B cell (primary cell): ENCODE measurements around the gene MTHFS. TPM values are rescaled to one million over a fixed set of nuclear protein-coding genes. Genes with fewer than 3 reads are reported as not detected.

Source experiments
- ATAC-seq: fragments of 200-7000 bp; cut with Tn5 transposase; one replicate; pipeline ENCODE4 v1.10.0; 2021; ENCODE audit warnings: low read depth, mild to moderate bottlenecking, moderate number of reproducible peaks, moderate library complexity
- CTCF ChIA-PET: fragments of 350-600 bp; sonication (Branson Sonifier 250); formaldehyde crosslinking; loops from one replicate; lab custom pipeline; 2021; ENCODE audit warnings: antibody characterized with exemption, inconsistent platforms; lab: Charles Lee
- POLR2A ChIA-PET: fragments of 350-600 bp; sonication (Branson Sonifier 250); formaldehyde crosslinking; loops from one replicate; lab custom pipeline; 2021; ENCODE audit warnings: antibody characterized with exemption; lab: Charles Lee
- DNase-seq: peaks from one replicate; pipeline ENCODE4 v3.0.0; 2013
- H2AFZ ChIP-seq: 2 replicates; pipeline ENCODE4 v1.6.1; 2012; ENCODE audit warnings: mild to moderate bottlenecking, low read depth, low read length; ENCODE audit not compliant: insufficient read depth, poor library complexity, severe bottlenecking
- H3K27ac ChIP-seq, 2 donors: 1 replicate in 1 of 2; 2 replicates in 1 of 2; pipeline ENCODE4 v1.5.1; 2012 to 2013; ENCODE audit warnings: low read length in 2 of 2, mild to moderate bottlenecking in 2 of 2, moderate library complexity in 1 of 2
- H3K27me3 ChIP-seq, 4 experiments: fragments of 200-600 bp in 1 of 4; sonication (generic) in 1 of 4; replicated peaks in 1 of 4; 1 replicate in 2 of 4; 2 replicates in 2 of 4; pipeline versions ENCODE4 v1.6.1 to v1.7.0; 2013 to 2016; ENCODE audit warnings: low read length in 3 of 4, mild to moderate bottlenecking in 2 of 4, mixed read lengths in 1 of 4, moderate library complexity in 1 of 4; ENCODE audit not compliant: insufficient read depth in 4 of 4, control insufficient read depth in 3 of 4; ENCODE audit errors: control extremely low read depth in 1 of 4
- H3K36me3 ChIP-seq, 2 experiments: replicated peaks in 1 of 2; 1 replicate in 1 of 2; 2 replicates in 1 of 2; pipeline versions ENCODE4 v1.6.1 to v1.7.1; 2013; ENCODE audit warnings: low read length in 1 of 2; ENCODE audit not compliant: insufficient read depth in 2 of 2, control insufficient read depth in 1 of 2; ENCODE audit errors: control extremely low read depth in 1 of 2, extremely low read depth in 1 of 2
- H3K4me1 ChIP-seq, 2 donors: fragments of 200-600 bp in 1 of 2; sonication (generic) in 1 of 2; 1 replicate in 1 of 2; 2 replicates in 1 of 2; pipeline versions ENCODE4 v1.5.1 to v1.6.1; 2013 to 2017; ENCODE audit warnings: low read length in 2 of 2; ENCODE audit not compliant: control insufficient read depth in 2 of 2, insufficient read depth in 2 of 2
- H3K4me2 ChIP-seq: replicated peaks from 2 replicates; pipeline ENCODE3; 2012; ENCODE audit warnings: mild to moderate bottlenecking, low read depth, low read length; ENCODE audit not compliant: poor library complexity, severe bottlenecking
- H3K4me3 ChIP-seq, 5 experiments: fragments of 200-600 bp in 1 of 5; sonication (generic) in 1 of 5; 1 replicate in 3 of 5; 2 replicates in 2 of 5; pipeline versions ENCODE4 v1.5.1 to v1.7.0; 2011 to 2016; ENCODE audit warnings: low read length in 4 of 5, mild to moderate bottlenecking in 4 of 5, low read depth in 2 of 5, control low read depth in 1 of 5, moderate library complexity in 1 of 5; ENCODE audit not compliant: insufficient read depth in 1 of 5; ENCODE audit errors: control extremely low read depth in 1 of 5, extremely low read depth in 1 of 5
- H3K79me2 ChIP-seq: fragments of 200-600 bp; sonication (generic); one replicate; pipeline ENCODE4 v1.6.0; 2016; ENCODE audit warnings: low read length; ENCODE audit not compliant: control insufficient read depth, insufficient read depth
- H3K9ac ChIP-seq: fragments of 200-600 bp; sonication (generic); 2 replicates; pipeline ENCODE4 v1.6.1; 2017; ENCODE audit warnings: mild to moderate bottlenecking, low read length, moderate library complexity
- H3K9me3 ChIP-seq, 3 donors: one replicate each; pipeline versions ENCODE4 v1.6.1 to v1.7.1; 2013; ENCODE audit warnings: low read length in 2 of 3; ENCODE audit not compliant: control insufficient read depth in 2 of 3, insufficient read depth in 1 of 3; ENCODE audit errors: control extremely low read depth in 1 of 3
- H4K20me1 ChIP-seq: 2 replicates; pipeline ENCODE4 v1.6.0; 2012; ENCODE audit warnings: mild to moderate bottlenecking, low read length; ENCODE audit not compliant: insufficient read depth, control insufficient read depth, poor library complexity, severe bottlenecking
- H3K27ac Mint-ChIP-seq: one replicate; pipeline ENCODE4 v1.8.0; 2021; ENCODE audit warnings: mixed read lengths
- H3K27me3 Mint-ChIP-seq: one replicate; pipeline ENCODE4 v1.8.0; 2021; ENCODE audit warnings: mixed read lengths
- H3K4me1 Mint-ChIP-seq: one replicate; pipeline ENCODE4 v1.8.0; 2021; ENCODE audit warnings: mixed read lengths
- H3K4me3 Mint-ChIP-seq: one replicate; pipeline ENCODE4 v1.8.0; 2021; ENCODE audit warnings: mixed read lengths
- H3K9me3 Mint-ChIP-seq: one replicate; pipeline ENCODE4 v1.8.0; 2022; ENCODE audit warnings: mixed read lengths; ENCODE audit not compliant: insufficient read depth
- CTCF ChIP-seq: fragments of 200-600 bp; IDR thresholded peaks from one replicate; pipeline ENCODE4 v1.8.0; 2022; ENCODE audit warnings: antibody characterized with exemption, mild to moderate bottlenecking
- EZH2 ChIP-seq: IDR thresholded peaks from 2 replicates; pipeline ENCODE4 v1.6.1; 2012; ENCODE audit warnings: borderline replicate concordance, low read depth, mild to moderate bottlenecking, moderate library complexity, low read length; ENCODE audit not compliant: insufficient read depth, poor library complexity, severe bottlenecking
- WGBS: methylation state at CpG from one replicate; pipeline ENCODE4 v1.1.5; 2013; ENCODE audit warnings: missing lambda C conversion rate; ENCODE audit not compliant: insufficient coverage; 5-methylcytosine and 5-hydroxymethylcytosine counted together
- intact Hi-C: fragments of 100-400 bp; cut with micrococcal nuclease; formaldehyde crosslinking; loops from one replicate; pipeline ENCODE4 v1.10.0; 2022
- polyA plus RNA-seq: library from polyadenylated mRNA; depleted of rRNA; stranded (reverse); fragments of >200 nt; gene quantifications from 2 replicates; pipeline ENCODE4 v1.2.3, GENCODE V29; 2012
- total RNA-seq, 2 donors: library from RNA; stranded (reverse); fragments of 120-200 nt in 1 of 2; gene quantifications; 1 replicate in 1 of 2; 2 replicates in 1 of 2; pipeline versions ENCODE4 v1.2.3 to v1.2.4, GENCODE V29; 2013 to 2022

The MTHFS gene
- total and polyA plus RNA-seq, 2 donors (not counting 1 experiment from before 2014, with no cell fraction given), result 20.1 to 20.9 TPM

- POLR2A ChIA-PET, result no interaction called here
- Histone ChIP-seq H3K79me2 (peaks cover 21% of the 10 kb centered on the region), H3K36me3 (peaks cover 20 to 46% of the 10 kb centered on the region in 2 experiments), H3K27me3 (no peaks in the 10 kb centered on the region), H3K4me3 (no peak overlapping the region), H3K9ac (no peak overlapping the region), H3K4me2 (no peak overlapping the region), H3K9me3 (peaks cover 18 to 59% (median 57%) of the 10 kb centered on the region in 3 donors), H3K27ac (no peak overlapping the region), H3K4me1 (no peaks in the 10 kb centered on the region), H2AFZ (no peak overlapping the region), H4K20me1 (no peaks in the 10 kb centered on the region)
- no peak for TF ChIP-seq EZH2
- no peak for TF ChIP-seq CTCF
- Mint-ChIP-seq H3K4me1 (no peaks in the 10 kb centered on the region), H3K27me3 (no peaks in the 10 kb centered on the region), H3K4me3 (no peak overlapping the region), H3K9me3 (peaks cover 26% of the 10 kb centered on the region), H3K27ac (no peak overlapping the region)
- DNase-seq (no peak), ATAC-seq (no peak)
- intact Hi-C loops, result no loop called here
- CTCF ChIA-PET, result interaction anchor here (1.0 kb wide), 1 partner anchor 24 kb away, joined by 3 read pairs; no protein-coding TSS in a partner anchor
- WGBS, result 98% methylated on average over 5 of the region's 7 CpGs
Observed at GRCh38 chr15:79878078-79878705, 18.6 kb downstream of the MTHFS start.

GRCh38 chr15:79875213-79875612 lies 21.6 kb downstream of the MTHFS start:
- no peak overlapping the region for H3K4me3 ChIP-seq
- H2AFZ ChIP-seq, result no peak overlapping the region
- H3K27me3 Mint-ChIP-seq, result no peaks in the 10 kb centered on the region
- H3K27ac ChIP-seq, result no peak overlapping the region
- peaks cover 16 to 66% (median 60%) of the 10 kb centered on the region in 3 donors for H3K9me3 ChIP-seq
- CTCF ChIA-PET, result interaction anchor here (1.0 to 2.8 kb wide), 2 partner anchors 21 to 47 kb away, joined by 3 to 15 read pairs; no protein-coding TSS in a partner anchor
- H4K20me1 ChIP-seq, result no peaks in the 10 kb centered on the region
- intact Hi-C loops, result no loop called here
- peaks cover 0 to 5% of the 10 kb centered on the region in 2 donors for H3K4me1 ChIP-seq
- TF ChIP-seq CTCF (no peak), EZH2 (no peak)
- no peak overlapping the region for H3K4me2 ChIP-seq
- H3K9me3 Mint-ChIP-seq, result peaks cover 28% of the 10 kb centered on the region
- no peak overlapping the region for H3K4me3 Mint-ChIP-seq
- no peak for DNase-seq
- ATAC-seq, result no peak
- peaks cover 4% of the 10 kb centered on the region for H3K4me1 Mint-ChIP-seq
- H3K36me3 ChIP-seq, result peaks cover 18 to 42% of the 10 kb centered on the region in 2 experiments
- no peaks in the 10 kb centered on the region for H3K27me3 ChIP-seq
- no peak overlapping the region for H3K9ac ChIP-seq
- POLR2A ChIA-PET, result interaction anchor here (0.7 kb wide), 1 partner anchor 384 kb away, joined by 6 read pairs; no protein-coding TSS in a partner anchor
- 97% methylated on average over 4 of the region's 5 CpGs for WGBS
- peaks cover 9% of the 10 kb centered on the region for H3K79me2 ChIP-seq
- no peak overlapping the region for H3K27ac Mint-ChIP-seq
